Measurements from ENCODE around the gene PLA2G4B. TPM values are rescaled to one million over a fixed set of nuclear protein-coding genes. Genes with fewer than 3 reads are reported as not detected.

Gene PLA2G4B
- total RNA-seq, 3 donors from 2014 or later = 3.6 to 5.5 (median 4.9) TPM

DNA sequence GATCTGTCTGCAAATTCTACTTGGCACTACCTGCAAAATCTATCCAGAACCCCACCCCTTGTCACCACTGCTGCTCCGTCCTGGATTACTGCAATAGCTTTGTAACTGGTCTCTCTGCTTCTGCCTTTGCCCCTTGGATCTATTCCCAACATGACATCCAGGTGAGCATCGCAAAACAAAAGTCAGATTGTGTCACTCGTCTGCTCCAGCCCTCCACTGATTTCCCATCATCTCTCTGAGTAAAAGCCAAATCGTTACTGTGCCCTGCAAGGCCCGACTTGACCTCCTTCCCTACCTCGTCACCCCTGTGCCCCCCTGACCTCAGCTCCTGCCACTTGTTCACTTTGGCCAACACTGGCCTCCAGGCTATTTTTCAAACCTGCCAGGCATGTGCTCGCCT is 45.8 kb downstream of the PLA2G4B start:
- H3K27me3 Mint-ChIP-seq (ENCODE audit: low read depth) = peaks cover 16% of the 10 kb centered on the region
- no peaks in the 10 kb centered on the region for H3K36me3 Mint-ChIP-seq (ENCODE audit: insufficient read depth)
- H3K9me3 Mint-ChIP-seq = no peaks in the 10 kb centered on the region
- H3K4me3 Mint-ChIP-seq = no peak overlapping the region
- DNase-seq (no peak), ATAC-seq (no peak)
- peaks cover 15% of the 10 kb centered on the region for H3K4me1 Mint-ChIP-seq (ENCODE audit: low read depth)

DNA sequence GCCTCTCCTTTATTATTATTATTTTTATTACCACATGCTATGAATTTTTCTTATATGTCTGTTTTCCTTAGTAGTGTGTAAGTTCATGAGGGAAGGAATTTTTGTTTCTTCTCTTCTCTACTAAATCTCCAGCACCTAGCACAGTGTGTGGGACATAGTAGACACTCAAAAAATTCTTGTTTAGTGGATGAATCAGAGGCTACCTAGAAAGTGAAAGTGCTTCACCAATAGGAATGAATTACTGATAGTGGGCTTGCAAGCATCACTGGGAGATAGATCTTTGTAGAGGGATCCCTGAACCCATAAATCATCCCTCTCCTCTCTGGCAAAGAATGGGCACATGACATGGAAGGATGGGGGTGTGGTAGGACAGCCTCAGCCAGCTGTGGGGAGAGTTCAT is 46.7 kb downstream of the PLA2G4B start:
- DNase-seq (no peak), ATAC-seq (no peak)
- peaks cover 15% of the 10 kb centered on the region for H3K4me1 Mint-ChIP-seq (ENCODE audit: low read depth)
- H3K27me3 Mint-ChIP-seq (ENCODE audit: low read depth) = peaks cover 13% of the 10 kb centered on the region
- no peaks in the 10 kb centered on the region for H3K36me3 Mint-ChIP-seq (ENCODE audit: insufficient read depth)
- no peaks in the 10 kb centered on the region for H3K9me3 Mint-ChIP-seq
- no peak overlapping the region for H3K4me3 Mint-ChIP-seq

DNA sequence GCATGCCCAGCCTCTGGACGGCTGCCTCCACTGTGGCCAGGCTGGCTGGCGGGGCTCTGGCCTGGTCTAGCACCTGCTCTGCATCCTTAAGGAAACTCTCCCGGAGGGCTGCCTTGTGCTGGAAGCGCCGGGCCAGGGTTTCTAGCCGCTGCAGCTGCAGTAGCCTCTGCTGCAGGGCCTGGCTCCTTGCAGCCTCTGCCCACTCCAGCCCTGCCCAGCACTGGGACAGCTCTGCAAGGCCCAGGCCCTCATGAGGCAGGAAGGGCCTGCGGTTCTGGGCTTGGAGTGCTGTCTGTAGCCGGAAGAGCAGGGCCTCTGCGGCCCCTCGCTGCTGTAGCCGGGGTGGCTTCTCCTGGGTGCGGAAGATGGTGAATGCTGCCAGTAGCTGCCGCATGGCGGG is 47.2 kb downstream of the PLA2G4B start:
- Mint-ChIP-seq H3K27me3 (ENCODE audit: low read depth) (peaks cover 10% of the 10 kb centered on the region), H3K4me3 (no peak overlapping the region), H3K36me3 (ENCODE audit: insufficient read depth) (no peaks in the 10 kb centered on the region), H3K4me1 (ENCODE audit: low read depth) (peaks cover 15% of the 10 kb centered on the region), H3K9me3 (no peaks in the 10 kb centered on the region)
- no peak for ATAC-seq
- no peak for DNase-seq

DNA sequence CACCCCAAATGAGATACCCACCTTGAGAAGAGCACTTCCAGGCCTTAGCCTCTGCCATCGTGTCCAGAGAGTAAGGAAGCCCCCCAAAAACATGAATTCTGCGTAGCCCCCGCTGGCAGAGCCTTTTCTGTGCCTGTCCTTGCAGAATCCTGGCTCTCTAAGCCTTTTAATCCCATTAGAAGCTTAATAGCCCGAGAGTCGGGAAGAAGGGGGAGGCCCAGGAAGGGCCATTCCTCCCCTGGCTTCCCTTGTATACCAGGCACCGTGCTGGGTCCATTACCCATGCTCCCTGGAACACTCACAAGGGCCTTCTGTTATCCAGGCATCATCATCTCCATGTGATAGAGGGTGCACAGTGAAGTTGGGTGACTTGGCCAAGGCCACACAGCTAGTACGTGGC is 48.1 kb downstream of the PLA2G4B start:
- H3K36me3 Mint-ChIP-seq (ENCODE audit: insufficient read depth) = no peaks in the 10 kb centered on the region

DNA sequence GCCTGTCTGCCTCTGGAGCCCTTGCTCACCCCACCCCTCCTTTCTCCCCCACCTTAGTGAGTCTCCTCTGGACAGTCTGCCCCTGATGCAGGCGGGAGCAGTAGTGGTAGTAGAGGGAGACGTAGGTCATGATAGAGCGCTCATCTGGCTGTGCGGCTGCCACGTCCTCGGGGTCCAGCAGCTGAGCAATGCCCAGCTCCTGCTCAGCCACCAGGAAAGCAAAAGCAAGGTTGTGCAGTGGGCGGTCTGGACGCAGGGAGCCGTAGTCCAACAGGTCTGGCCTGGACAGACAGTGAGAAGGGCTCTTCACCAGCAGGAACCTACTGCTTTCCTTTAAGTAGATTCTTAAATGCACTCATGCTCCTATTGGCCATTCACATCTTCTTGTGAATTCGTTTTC is 48.5 kb downstream of the PLA2G4B start:
- ATAC-seq = no peak
- no peak for DNase-seq
- H3K27me3 Mint-ChIP-seq (ENCODE audit: low read depth) = peaks cover 2% of the 10 kb centered on the region
- peaks cover 11% of the 10 kb centered on the region for H3K4me1 Mint-ChIP-seq (ENCODE audit: low read depth)
- H3K4me3 Mint-ChIP-seq = no peak overlapping the region
- no peaks in the 10 kb centered on the region for H3K9me3 Mint-ChIP-seq
- no peaks in the 10 kb centered on the region for H3K36me3 Mint-ChIP-seq (ENCODE audit: insufficient read depth)

More for the DNA sequence above, 48.1 kb downstream of the PLA2G4B start:
- Mint-ChIP-seq H3K4me3 (no peak overlapping the region), H3K4me1 (ENCODE audit: low read depth) (peaks cover 11% of the 10 kb centered on the region), H3K27me3 (ENCODE audit: low read depth) (peaks cover 2% of the 10 kb centered on the region), H3K9me3 (no peaks in the 10 kb centered on the region)
- DNase-seq (no peak), ATAC-seq (no peak)

DNA sequence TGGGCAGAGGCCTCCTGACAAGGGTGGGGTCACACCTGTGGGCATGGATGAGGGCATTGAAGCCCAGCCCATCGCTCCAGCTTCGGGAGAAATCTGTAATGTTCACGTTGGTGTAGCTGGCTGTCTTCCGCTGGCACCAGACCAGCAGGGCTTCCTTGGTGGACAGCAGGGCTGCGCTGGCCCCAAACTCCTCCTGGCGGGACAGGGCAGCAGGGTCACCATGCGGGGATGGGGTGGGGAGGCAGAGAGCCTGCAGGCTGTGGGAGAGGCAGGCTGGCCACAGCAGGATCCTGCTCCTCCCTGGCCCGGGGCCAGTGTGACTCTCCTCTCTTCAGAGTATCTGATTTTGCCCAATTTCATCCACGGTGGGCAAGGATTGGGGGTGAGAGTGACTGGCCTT is 49.2 kb downstream of the PLA2G4B start:
- no peaks in the 10 kb centered on the region for H3K36me3 Mint-ChIP-seq (ENCODE audit: insufficient read depth)
- peaks cover 2% of the 10 kb centered on the region for H3K27me3 Mint-ChIP-seq (ENCODE audit: low read depth)
- no peaks in the 10 kb centered on the region for H3K9me3 Mint-ChIP-seq
- ATAC-seq (no peak), DNase-seq (no peak)
- H3K4me3 Mint-ChIP-seq = no peak overlapping the region
- peaks cover 17% of the 10 kb centered on the region for H3K4me1 Mint-ChIP-seq (ENCODE audit: low read depth)

DNA sequence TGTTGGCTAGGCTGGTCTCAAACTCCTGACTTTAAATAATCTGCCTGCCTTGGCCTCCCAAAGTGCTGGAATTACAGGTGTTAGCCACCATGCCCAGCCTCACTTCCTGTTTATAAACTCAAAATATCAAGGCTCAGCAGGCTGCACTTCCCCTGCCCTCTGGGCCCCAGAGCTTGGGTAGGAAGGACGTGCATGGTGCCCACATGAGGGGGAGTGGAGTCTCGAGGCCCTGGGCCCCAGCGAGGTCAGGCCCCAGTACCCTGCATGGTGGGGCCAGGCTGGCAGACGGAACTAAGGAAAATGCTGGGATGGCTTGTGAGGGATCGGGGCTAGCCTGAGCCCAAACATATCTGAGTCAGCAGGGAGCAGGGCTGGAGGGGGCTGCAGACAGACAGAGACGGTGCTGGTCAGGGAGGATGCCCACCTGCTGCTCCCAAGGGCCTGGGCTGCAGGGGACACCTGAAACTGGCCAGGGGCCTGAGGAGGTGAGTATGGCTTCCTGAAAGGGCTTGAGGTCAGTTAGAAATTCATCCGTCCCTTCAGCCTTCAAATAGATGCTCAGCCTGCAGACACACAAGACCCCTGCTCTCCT is 50.1 kb downstream of the PLA2G4B start:
- Mint-ChIP-seq H3K4me1 (ENCODE audit: low read depth) (peaks cover 23% of the 10 kb centered on the region), H3K36me3 (ENCODE audit: insufficient read depth) (no peaks in the 10 kb centered on the region), H3K27me3 (ENCODE audit: low read depth) (peaks cover 2% of the 10 kb centered on the region), H3K4me3 (no peak overlapping the region), H3K9me3 (no peaks in the 10 kb centered on the region)
- ATAC-seq (no peak), DNase-seq (no peak)

DNA sequence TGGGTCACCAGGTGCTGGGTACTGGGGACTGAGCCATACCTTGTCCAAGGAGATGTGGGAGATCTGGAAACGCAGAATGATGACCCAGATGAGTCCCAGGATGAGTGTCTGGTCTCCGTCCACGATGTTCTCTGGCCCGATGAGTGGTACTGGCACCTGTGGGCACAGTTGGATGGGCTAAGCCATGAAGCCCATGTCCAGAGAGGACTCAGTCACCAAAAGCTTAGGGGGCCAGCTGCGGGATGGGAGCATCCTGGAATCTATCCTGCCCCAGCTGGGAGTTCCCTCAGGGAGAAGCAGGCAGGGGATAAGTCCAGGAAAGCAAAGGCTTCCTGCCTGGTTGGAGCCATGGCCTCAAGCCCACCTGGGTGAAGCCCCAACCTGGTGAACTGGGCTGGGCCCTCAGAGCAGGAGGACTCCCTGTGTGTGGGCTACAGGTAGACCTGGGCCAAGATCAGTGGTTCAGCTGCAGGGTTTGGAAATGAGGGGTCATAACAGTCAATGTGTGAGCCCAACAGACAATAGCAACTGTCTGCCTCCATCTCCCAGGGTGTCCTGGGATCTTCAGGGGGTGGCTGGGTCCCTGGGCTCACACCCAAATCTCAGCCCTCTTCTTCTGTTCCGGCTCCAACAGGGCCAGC is 51.5 kb downstream of the PLA2G4B start:
- DNase-seq = no peak
- Mint-ChIP-seq H3K4me3 (no peak overlapping the region), H3K36me3 (ENCODE audit: insufficient read depth) (no peaks in the 10 kb centered on the region), H3K27me3 (ENCODE audit: low read depth) (no peaks in the 10 kb centered on the region), H3K9me3 (no peaks in the 10 kb centered on the region), H3K4me1 (ENCODE audit: low read depth) (peaks cover 37% of the 10 kb centered on the region)
- ATAC-seq = no peak

DNA sequence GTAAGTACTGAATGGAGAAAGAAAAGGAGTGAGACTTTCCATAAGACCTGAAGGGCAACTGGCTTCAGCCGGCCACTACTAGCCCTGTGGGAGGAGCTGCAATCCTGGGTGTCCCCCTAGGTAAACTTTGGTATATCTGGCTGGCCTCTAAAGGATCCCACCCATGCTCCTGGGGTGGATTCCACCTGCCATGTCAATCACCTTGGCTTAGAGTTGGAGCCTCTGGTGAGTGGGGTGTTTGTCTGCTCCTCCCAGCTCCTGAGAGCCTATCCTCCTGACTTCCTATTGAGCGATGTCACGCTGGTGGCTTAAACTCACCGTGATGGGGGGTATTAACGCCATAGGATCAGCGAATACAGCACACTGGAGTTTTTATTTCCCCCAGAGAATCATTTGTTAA is 52.6 kb downstream of the PLA2G4B start:
- no peak for DNase-seq
- Mint-ChIP-seq H3K27me3 (ENCODE audit: low read depth) (no peaks in the 10 kb centered on the region), H3K4me1 (ENCODE audit: low read depth) (peaks cover 41% of the 10 kb centered on the region)

DNA sequence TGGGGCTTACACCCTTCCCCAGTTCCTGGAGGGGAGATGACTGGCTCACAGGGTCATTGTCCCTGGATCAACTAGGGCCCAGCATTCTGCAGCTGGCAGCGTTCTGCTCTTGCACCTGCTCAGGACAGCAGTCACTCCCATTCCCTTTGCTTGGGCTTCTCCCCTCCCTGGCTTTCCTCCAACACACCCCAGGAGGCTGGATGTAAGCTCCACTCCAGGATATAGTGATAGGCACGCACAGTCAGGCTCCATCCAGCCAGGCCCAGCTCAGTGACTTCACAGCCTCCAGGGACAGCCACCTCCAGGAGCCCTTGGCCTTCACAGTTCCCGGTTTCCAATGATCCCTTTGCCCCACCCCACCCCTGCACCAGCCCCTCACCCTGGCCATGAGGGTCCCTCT is 53.3 kb downstream of the PLA2G4B start:
- ATAC-seq (no peak), DNase-seq (no peak)
- Mint-ChIP-seq H3K27me3 (ENCODE audit: low read depth) (no peaks in the 10 kb centered on the region), H3K4me3 (no peak overlapping the region), H3K4me1 (ENCODE audit: low read depth) (peaks cover 41% of the 10 kb centered on the region), H3K36me3 (ENCODE audit: insufficient read depth) (no peaks in the 10 kb centered on the region), H3K9me3 (no peaks in the 10 kb centered on the region)

More for the DNA sequence above, 52.6 kb downstream of the PLA2G4B start:
- H3K36me3 Mint-ChIP-seq (ENCODE audit: insufficient read depth) = no peaks in the 10 kb centered on the region
- H3K4me3 Mint-ChIP-seq = no peak overlapping the region
- no peak for ATAC-seq
- no peaks in the 10 kb centered on the region for H3K9me3 Mint-ChIP-seq

DNA sequence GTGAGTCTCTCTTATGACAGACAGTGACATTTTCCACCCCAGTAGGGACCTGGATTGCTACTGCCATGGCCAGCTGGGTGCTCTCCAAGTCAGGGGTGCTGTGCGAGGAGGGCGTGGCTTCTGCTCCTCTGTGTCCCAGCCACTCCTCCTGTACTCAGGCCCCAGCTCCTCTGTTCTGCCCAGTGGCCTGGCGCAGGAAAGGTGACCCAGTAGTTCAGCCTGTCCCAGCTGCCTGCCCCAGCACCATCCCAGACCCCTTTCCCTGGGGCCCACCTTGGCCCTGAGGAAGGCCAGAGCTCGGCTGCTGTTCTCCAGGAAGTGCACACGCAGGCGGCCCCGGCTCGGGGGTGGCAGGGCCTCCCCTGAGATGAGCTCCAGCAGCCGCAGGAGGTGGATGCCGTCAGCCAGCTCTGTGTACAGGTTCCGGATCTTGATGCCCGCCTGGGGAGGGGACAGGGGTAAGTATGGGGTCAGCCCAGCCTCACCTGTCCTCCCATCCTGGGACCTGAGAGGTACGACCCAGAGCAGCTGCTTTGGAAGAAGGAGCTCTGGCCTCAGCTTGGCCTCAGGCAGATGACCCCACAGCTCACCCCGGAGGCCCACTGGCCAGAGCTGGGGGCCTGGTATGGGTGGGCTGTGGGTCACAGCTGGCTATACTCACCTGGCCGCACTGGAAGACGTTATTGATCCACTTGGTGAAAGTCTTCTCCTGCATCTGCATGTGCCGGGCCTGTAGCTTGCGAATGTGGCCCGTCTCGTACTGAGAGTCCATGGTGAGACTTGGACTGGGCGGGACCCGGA is 54.2 kb downstream of the PLA2G4B start:
- Mint-ChIP-seq H3K36me3 (ENCODE audit: insufficient read depth) (no peaks in the 10 kb centered on the region), H3K9me3 (no peaks in the 10 kb centered on the region), H3K4me1 (ENCODE audit: low read depth) (peaks cover 41% of the 10 kb centered on the region), H3K4me3 (peak overlapping the region; percentile 38), H3K27me3 (ENCODE audit: low read depth) (no peaks in the 10 kb centered on the region)
- DNase-seq (no peak), ATAC-seq (peak; percentile 22 to 27)

DNA sequence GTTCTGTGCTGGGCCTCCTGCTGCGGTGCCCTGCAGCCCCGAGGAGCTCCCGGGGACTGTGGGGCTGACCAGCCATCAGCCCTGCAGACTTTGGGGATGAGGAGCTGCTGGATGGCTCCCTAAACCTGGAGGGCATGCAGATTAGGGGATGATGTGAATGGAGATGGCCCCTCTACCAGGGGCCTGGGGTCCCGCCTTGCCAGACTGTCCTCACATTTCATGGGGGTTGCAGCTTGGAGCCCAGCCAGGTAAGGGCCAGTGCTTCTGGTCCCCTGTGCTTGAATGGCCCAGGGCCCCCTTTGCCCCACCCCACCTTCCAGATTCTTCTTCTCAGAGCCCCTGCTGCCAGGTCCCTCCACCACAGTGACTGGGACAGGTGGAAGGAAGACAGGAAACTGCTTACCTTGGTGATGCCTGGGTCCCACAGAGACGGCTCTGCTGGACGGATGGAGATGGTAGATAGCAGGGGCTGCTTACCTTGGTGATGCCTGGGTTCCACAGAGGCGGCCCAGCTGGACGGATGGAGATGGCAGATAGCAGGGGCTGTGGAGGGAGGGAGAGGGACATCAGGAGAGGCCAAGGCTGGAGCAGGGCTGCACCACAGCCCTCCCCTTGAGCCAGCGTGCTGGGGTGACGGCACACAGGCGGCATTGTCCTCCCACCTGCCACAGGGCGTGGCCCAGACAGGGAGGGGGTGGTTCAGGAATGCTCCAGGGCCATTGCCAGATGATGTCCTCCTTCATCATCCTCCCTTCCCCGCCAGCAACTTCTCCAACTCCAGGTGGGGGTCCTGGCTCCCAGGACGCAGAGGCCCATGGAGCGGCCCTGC is 55.0 kb downstream of the PLA2G4B start, which contains the start of gene SPTBN5:
Gene SPTBN5 (minus strand): TSS at position 632 of the 829 bp plus-strand sequence. CDS start 556 bp downstream, at position 76.
- ATAC-seq = no peak
- Mint-ChIP-seq H3K27me3 (ENCODE audit: low read depth) (no peaks in the 10 kb centered on the region), H3K4me1 (ENCODE audit: low read depth) (peaks cover 33% of the 10 kb centered on the region), H3K36me3 (ENCODE audit: insufficient read depth) (no peaks in the 10 kb centered on the region), H3K4me3 (peak within 1 kb of the TSS; percentile 51), H3K9me3 (no peaks in the 10 kb centered on the region)
- DNase-seq = no peak

DNA sequence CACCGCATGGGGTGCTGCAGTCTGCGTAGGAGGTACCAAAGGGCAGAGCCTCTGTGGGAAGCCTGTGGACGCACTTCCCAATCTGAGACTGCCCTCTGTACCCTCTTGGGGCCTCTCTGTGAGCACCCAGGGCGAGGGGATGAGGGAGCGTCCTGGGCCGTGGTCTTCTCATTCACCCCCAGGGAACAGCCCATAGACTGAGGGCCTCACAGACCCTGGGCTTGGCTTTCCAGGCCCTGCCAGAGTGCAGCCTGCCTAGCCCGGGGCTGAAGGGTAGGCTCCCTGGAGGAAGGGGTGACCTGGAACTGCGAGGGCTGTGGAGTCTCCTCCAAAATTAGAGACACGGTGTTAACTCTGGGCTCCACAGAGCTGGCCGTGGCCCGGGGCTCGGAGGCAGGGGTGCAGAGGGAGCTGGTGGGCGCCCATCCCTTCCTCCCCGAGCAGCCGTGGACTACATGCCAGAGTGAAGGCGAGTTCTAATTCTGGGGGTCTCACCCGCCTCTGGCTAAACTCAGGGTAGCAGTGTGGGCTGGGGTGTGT is 55.7 kb downstream of the PLA2G4B start:
- Mint-ChIP-seq H3K9me3 (no peaks in the 10 kb centered on the region), H3K27me3 (ENCODE audit: low read depth) (no peaks in the 10 kb centered on the region), H3K4me3 (peak overlapping the region; percentile 47), H3K36me3 (ENCODE audit: insufficient read depth) (peaks cover 4% of the 10 kb centered on the region), H3K4me1 (ENCODE audit: low read depth) (peaks cover 30% of the 10 kb centered on the region)
- DNase-seq (no peak), ATAC-seq (peak in 1 of 2 donors; percentile 5)

Data from activated T-cell treated with anti-CD3 and anti-CD28 coated beads, Interleukin-2, amount 50 U/mL, for 4 hours (primary cell).